Lower leg skin (tissue), 3 donors: ENCODE measurements around the gene DOCK1.

Experiments
- CTCF ChIP-seq, 3 donors: fragments of 450-650 bp; IDR thresholded peaks; one replicate each; pipeline ENCODE4 v1.5.1; 2016; ENCODE audit warnings: antibody characterized with exemption in 3 of 3, mild to moderate bottlenecking in 3 of 3, moderate library complexity in 2 of 3
- POLR2A ChIP-seq, 2 donors: fragments of 450-650 bp; IDR thresholded peaks; one replicate each; pipeline ENCODE4 v1.6.1; 2016 to 2017; ENCODE audit warnings: antibody characterized with exemption in 2 of 2, mild to moderate bottlenecking in 1 of 2, moderate library complexity in 1 of 2

GRCh38 chr10:127429601-127430312, 524.5 kb downstream of the DOCK1 start:
- no peak for TF ChIP-seq CTCF (IDR thresholded peaks at IDR 0.05)
- no peak for TF ChIP-seq POLR2A (IDR thresholded peaks at IDR 0.05)
